Natural killer cell (primary cell): ENCODE results near the gene BIN1. TPM values are rescaled to one million over a fixed set of nuclear protein-coding genes. Genes with fewer than 3 reads are reported as not detected.

Source experiments
- total RNA-seq, 4 donors: library from RNA; stranded (reverse); fragments of 120-200 nt in 1 of 4; gene quantifications; one replicate each; pipeline versions ENCODE4 v1.2.3 to v1.2.4, GENCODE V29; 2013 to 2022

BIN1 gene
- total RNA-seq, 3 donors from 2014 or later (not counting 1 experiment from before 2014, with no cell fraction given): 73.5 to 131 (median 107) TPM

Other genes starting within 250 kb of the BIN1 start
- gene TEX51, start 208.3 kb downstream of the BIN1 start, total RNA-seq: not detected
- not detected for gene CYP27C1, start 113.1 kb upstream of the BIN1 start, total RNA-seq
- gene ERCC3, start 187.0 kb upstream of the BIN1 start, total RNA-seq: 10 to 100 TPM; 56.3 to 70.0 (median 61.7) TPM